ENCODE measurements around the gene RNF157.

Gene RNF157

GRCh38 chr17:76240461-76241203 is at the start of gene RNF157:
TSS of gene RNF157 (minus strand) at chr17:76240493. CDS start at chr17:76240240, 253 bp downstream.
- peak; percentile 94 for DNase-seq (ENCODE audit: low spot score)

GRCh38 chr17:76281573-76282371 is 41.5 kb upstream of the RNF157 start:
- DNase-seq (ENCODE audit: low spot score): peak; percentile 47

DNA sequence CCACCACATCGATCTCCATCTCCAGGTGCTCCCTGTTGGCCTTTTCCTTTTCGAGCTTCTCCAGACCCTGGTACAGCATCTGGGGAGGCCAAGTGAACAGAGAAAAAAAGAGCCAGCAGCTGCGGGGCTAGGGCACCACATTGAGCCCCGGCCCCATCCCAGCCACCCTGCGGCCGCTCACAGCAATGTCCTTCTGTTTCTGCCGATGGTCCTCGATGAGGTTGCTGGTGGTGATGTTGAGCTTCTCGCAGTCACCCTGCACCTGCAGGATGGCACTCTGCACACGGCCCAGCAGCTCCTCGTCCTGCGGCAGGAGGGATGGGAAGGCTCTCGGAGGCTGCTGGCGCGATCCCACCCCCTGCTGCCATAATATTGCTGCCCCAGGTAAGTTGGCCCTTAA is 40.4 kb upstream of the RNF157 start:
- no peak for DNase-seq (ENCODE audit: low spot score)

DNA sequence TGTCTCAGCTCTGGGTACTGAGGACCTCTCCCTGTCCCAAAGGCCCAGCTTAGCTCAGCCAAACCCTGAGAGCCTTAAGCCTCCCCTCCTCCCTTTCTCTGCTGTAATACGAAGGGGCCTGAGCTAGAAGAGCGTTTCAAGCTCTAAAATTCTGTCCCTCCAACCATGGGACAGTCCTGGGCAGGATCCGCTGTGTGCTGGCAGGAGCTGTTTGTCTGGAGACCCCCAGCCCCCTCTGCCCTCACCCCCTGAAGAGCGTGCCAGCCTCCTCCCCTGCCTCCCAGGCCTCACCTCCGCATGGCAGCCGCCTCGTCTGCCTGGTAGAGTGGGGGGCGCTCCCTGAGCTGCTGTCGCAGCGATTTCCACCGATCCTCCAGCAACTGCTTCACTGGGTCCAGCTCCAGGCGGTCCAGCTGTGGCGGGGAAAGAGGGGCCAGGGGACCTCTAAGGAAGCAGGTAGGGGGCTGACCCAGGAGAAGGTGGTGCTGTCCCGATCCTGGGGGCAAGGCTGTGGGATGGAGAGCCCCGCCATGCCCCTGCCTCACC is 39.5 kb upstream of the RNF157 start:
- no peak for DNase-seq (ENCODE audit: low spot score)

- peak; percentile 96 for DNase-seq (ENCODE audit: low spot score)
Observed at GRCh38 chr17:76278952-76279741, 38.9 kb upstream of the RNF157 start.

GRCh38 chr17:76278268-76278908 is 38.1 kb upstream of the RNF157 start:
- DNase-seq (ENCODE audit: low spot score): no peak

DNA sequence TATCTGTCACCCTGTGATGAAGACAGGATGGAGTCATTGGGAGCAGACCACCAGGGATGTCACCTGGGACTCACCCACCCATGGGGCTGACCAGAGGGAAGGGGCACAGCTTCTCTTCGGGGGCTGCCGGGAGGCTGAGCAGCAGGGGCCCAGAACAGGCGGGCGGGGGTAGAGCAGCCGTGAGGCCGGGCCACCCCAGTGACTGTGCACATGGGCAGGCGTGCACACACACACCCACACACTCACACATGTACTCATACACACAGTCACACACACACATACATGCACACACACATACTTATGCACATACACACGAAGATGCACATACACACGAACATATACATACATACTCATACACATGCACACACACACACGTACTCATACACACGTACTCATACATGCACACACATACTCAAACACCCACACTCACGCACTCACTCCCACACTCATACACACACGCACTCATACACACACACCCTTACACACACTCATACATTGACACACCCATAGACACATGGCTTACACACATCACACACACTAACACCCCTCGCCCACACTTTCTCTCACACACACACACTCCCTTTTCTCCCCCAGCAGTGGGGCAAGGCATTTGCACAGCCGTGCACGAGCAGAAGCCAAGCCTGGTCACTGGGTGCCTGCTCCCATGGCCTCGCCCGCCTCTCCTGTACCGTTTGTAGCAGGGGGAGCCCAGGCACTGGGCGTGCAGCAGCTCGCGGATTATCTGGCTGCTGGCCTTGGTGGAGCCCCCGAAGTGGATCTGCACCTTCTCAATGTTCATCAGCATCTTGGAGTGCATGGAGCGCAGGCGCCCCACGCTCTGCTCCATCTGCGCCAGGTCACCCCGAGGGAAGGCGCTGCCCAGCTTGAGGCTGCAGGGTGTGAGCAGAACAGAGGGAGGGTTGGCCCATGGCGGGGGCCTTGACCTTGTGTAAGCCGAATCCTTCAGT is 37.3 kb upstream of the RNF157 start:
- peak; percentile 55 for DNase-seq (ENCODE audit: low spot score)

DNA sequence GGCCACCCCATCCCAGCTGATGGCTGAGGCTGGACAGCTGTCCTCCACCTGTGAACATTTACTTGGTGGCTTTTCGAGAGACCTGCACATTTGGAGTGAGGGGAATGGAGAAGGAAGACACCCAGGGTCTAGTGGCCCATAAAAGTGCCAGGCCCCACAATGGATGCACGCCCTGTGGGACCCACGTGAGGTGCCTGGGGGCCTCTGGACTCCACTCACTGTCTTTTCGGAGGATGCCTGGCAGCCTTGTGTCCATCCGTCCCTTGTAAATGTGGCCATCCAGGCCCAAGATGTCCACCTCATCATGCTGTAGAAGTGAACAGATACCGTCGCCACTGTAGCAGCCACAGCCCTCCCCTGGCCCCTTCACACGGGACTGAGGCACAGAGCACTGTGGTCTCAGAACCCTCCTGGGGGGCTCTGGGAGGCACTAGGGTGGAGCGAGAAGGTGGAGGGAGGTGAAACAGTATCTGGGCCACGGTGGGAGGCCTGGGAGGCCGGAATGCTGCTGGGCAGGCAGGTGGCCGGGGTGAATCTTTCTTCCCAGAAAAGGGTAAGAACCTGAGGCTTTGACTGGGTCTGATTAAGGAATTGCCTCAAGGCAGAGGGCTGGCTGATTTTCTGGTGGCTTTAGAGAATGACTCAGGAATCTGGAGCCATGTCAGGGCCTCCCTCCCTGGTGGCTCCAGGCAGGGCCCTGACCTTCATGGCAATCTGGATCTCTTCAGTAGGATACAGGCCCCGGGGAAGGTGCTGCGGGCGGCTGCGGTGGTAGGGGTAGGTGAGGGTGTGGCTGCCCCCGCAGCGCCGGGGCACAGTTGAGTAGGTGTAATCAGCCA is 36.4 kb upstream of the RNF157 start:
- DNase-seq (ENCODE audit: low spot score): peak; percentile 58

- no peak for DNase-seq (ENCODE audit: low spot score)
Observed at GRCh38 chr17:76276069-76276431, 35.8 kb upstream of the RNF157 start.

- peak; percentile 51 for DNase-seq (ENCODE audit: low spot score)
Observed at GRCh38 chr17:76275382-76276068, 35.2 kb upstream of the RNF157 start.

DNA sequence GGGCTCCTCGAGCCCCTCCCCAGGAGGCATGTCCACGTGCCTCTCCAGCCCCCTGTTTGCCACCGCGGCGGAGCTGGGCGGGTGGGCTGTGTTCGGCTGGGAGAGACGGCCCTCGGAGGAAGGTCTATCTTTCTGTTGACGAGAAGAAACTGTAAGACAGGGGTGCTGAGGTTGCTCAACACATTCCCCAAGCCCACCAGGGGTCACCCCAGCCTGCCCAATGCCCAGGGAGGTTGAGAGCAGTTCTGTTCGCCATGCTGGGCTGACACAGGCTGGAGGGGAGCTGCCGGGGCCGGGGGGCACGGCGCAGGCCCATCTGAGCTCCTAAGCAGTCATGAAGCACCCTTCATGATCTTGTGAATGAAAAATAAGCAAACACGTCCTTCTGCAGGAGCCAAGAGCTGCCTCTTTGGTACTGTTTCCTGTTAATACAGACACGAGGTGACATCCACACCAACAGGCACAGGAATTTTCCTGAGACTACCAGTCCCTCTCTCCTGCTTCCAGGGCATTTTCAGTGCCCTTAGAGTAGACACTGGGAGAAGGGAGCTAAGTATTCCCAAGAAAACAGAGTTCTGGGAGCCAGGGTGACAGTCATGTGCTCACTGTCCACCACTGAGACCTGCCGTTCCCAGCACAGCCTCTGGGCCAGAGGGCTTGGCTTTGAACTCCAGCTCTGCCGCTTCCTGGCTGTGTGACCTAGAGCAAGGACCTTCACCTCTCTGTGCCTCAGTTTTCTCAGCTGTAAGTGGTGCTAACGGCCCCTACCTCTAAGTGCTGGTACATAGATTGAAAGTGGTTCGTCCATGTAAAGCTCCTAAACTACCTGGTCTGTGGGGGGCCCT is 34.0 kb upstream of the RNF157 start:
- peak; percentile 48 for DNase-seq (ENCODE audit: low spot score)

DNA sequence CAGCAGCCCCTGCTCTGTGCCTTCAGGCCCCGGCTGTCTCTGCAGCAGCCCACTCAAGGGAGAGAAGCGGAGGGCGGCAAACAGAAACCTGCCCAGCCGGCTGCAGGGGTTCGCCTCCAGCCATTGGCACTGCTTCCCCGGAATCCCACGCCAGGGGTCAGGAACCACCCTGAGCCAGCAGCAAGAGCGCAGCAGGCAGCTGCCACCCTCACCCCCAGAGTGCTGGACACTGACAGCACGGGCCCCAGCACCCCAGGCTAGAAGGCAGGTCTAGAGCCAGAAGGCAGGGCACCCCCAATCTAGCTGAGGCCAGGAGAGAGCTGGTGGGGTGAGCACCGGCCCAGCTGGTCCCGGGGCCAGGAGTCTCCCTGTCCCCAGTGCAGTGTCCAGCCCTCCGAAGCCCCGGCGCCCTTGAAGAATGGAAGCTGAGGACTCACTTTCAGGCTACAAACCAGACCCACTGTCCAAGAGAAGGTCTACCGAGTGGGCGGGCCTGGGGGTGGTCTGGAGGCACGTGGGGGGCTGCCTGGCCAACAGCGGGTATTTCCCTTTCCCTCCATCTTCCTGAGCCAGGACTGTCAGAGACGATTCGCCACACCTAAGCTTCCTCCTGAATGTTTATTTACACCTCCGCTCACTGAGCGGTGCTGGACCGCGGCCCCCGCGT is 33.3 kb upstream of the RNF157 start:
- peak; percentile 48 for DNase-seq (ENCODE audit: low spot score)

DNA sequence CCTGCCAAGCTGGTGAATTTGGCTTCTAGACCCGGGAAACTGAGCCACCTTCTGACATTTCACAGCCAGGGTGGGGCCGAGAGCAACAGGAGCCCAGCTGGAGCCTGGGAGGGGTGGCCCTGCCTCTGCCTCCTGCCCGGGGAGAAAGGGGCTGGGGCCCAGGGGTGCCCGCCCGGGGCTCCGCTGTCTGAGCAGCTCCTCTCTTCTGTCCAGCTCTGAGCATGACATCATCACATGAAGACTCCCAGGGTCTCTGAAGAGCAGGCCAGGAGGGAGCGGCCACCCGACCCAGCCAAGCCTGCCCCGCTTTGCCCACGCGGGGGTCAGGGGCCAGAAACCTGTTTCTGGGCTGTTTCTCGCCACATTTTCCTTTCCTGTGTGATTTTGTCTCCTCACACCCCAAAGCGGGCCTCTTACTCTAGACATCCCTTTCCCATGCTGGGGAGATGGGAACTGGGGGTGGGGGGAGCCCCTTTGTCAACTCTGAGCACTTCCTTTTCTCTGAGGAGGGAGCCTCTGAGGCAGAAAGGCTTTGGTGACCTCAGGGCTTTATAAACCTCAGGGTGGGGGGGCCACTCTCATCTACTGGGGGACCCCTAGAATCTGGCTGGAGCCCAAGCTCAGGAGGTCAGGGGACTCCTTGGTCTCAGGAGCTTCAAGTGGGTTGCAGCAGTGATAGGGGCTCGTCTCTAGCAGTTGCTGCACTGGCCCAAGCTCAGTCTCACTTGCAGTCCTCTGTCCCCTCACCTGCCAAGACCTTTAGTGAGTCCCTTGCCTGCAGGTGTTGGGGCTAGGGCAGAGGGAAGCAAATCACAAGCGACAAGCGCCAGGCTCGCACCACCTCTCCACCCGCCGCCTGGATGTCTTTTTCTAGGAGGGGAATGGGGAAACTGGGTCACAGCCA is 32.5 kb upstream of the RNF157 start:
- peak; percentile 53 for DNase-seq (ENCODE audit: low spot score)

GRCh38 chr17:76271669-76272540 is 31.6 kb upstream of the RNF157 start:
- peak; percentile 61 for DNase-seq (ENCODE audit: low spot score)
